MM.1S (cell line): ENCODE results near the gene MUC22.

Source experiments
- DNase-seq: peaks from one replicate; pipeline ENCODE4 v3.0.0-alpha.2; 2015
- H2AFZ ChIP-seq: fragments of 300-600 bp; sonication (generic); 2 replicates; pipeline ENCODE4 v1.6.0; 2016; ENCODE audit warnings: antibody characterized with exemption, low read length
- H3F3A ChIP-seq: fragments of 300-600 bp; sonication (generic); 2 replicates; pipeline ENCODE4 v1.6.1; 2016; ENCODE audit warnings: mild to moderate bottlenecking, antibody characterized with exemption, low read length, moderate library complexity, mixed read lengths; ENCODE audit not compliant: insufficient read depth
- H3K27ac ChIP-seq: fragments of 300-600 bp; sonication (generic); 2 replicates; pipeline ENCODE4 v1.5.1; 2016; ENCODE audit warnings: mild to moderate bottlenecking, low read length
- H3K27me3 ChIP-seq: fragments of 300-600 bp; sonication (generic); replicated peaks from 2 replicates; pipeline ENCODE4 v1.6.0; 2016; ENCODE audit warnings: low read length; ENCODE audit not compliant: insufficient read depth
- H3K36me3 ChIP-seq: fragments of 300-600 bp; sonication (generic); replicated peaks from 2 replicates; pipeline ENCODE4 v1.6.1; 2016; ENCODE audit warnings: mild to moderate bottlenecking, low read length, mixed read lengths; ENCODE audit not compliant: insufficient read depth
- H3K4me1 ChIP-seq: fragments of 300-600 bp; sonication (generic); 2 replicates; pipeline ENCODE4 v1.6.1; 2016; ENCODE audit warnings: low read length, mixed read lengths
- H3K4me2 ChIP-seq: fragments of 300-600 bp; sonication (generic); 2 replicates; pipeline ENCODE4 v1.6.0; 2016; ENCODE audit warnings: low read depth, low read length
- H3K4me3 ChIP-seq: fragments of 300-600 bp; sonication (generic); 2 replicates; pipeline ENCODE4 v1.5.1; 2016; ENCODE audit warnings: low read length, mixed read lengths
- H3K79me2 ChIP-seq: fragments of 300-600 bp; sonication (generic); 2 replicates; pipeline ENCODE4 v1.6.1; 2016; ENCODE audit warnings: mixed run types, low read length, mixed read lengths
- H3K9ac ChIP-seq: fragments of 300-600 bp; sonication (generic); 2 replicates; pipeline ENCODE4 v1.6.1; 2016; ENCODE audit warnings: low read length, mixed read lengths
- H3K9me2 ChIP-seq: fragments of 300-600 bp; sonication (generic); replicated peaks from 2 replicates; pipeline ENCODE4 v1.6.1; 2016; ENCODE audit warnings: mild to moderate bottlenecking, low read length, mixed read lengths; ENCODE audit not compliant: insufficient read depth
- H3K9me3 ChIP-seq: fragments of 300-600 bp; sonication (generic); replicated peaks from 2 replicates; pipeline ENCODE4 v1.6.1; 2016; ENCODE audit warnings: mild to moderate bottlenecking, low read length, mixed read lengths; ENCODE audit not compliant: insufficient read depth
- H4K20me1 ChIP-seq: fragments of 300-600 bp; sonication (generic); 2 replicates; pipeline ENCODE4 v1.6.1; 2016; ENCODE audit warnings: mild to moderate bottlenecking, low read length, moderate library complexity, mixed read lengths; ENCODE audit not compliant: insufficient read depth
- CTCF ChIP-seq: fragments of 300-600 bp; sonication (generic); IDR thresholded peaks from 2 replicates; pipeline ENCODE4 v1.5.1; 2016; ENCODE audit warnings: antibody characterized with exemption, low read length, mixed read lengths
- EZH2 ChIP-seq: fragments of 300-600 bp; sonication (generic); optimal IDR thresholded peaks from 2 replicates; pipeline ENCODE3; 2017; ENCODE audit warnings: low read depth, mild to moderate bottlenecking, antibody characterized with exemption, low read length, mixed read lengths
- EZH2phosphoT487 ChIP-seq: fragments of 300-600 bp; sonication (generic); IDR thresholded peaks from 2 replicates; pipeline ENCODE4 v1.6.1; 2018; ENCODE audit warnings: antibody characterized with exemption, low read length

Gene MUC22

GRCh38 chr6:30987304-30987703 is 23.0 kb upstream of the MUC22 start:
- Histone ChIP-seq H3K4me3 (no peak overlapping the region), H3K9me3 (no peaks in the 10 kb centered on the region), H2AFZ (no peak overlapping the region), H3K36me3 (no peaks in the 10 kb centered on the region), H3K79me2 (no peaks in the 10 kb centered on the region), H3K4me2 (no peak overlapping the region), H3K9me2 (no peaks in the 10 kb centered on the region), H3K27ac (no peak overlapping the region), H3K27me3 (peaks cover 12% of the 10 kb centered on the region), H3K9ac (no peak overlapping the region), H3K4me1 (peaks cover 11% of the 10 kb centered on the region; the same call in 1 of the 2 replicates), H4K20me1 (no peaks in the 10 kb centered on the region), H3F3A (no peaks in the 10 kb centered on the region)
- TF ChIP-seq EZH2phosphoT487 (no peak), CTCF (no peak), EZH2 (no peak)
- DNase-seq = no peak

GRCh38 chr6:30988209-30988825 is 22.0 kb upstream of the MUC22 start:
- peaks cover 2% of the 10 kb centered on the region; the same call in 1 of the 2 replicates for H3K27me3 ChIP-seq
- H3K27ac ChIP-seq = no peak overlapping the region
- H2AFZ ChIP-seq = no peak overlapping the region
- H3K4me3 ChIP-seq = no peak overlapping the region
- H3K4me2 ChIP-seq = no peak overlapping the region
- no peak for DNase-seq
- peaks cover 11% of the 10 kb centered on the region; the same call in 1 of the 2 replicates for H3K4me1 ChIP-seq
- no peaks in the 10 kb centered on the region for H3K36me3 ChIP-seq
- no peaks in the 10 kb centered on the region for H3F3A ChIP-seq
- no peaks in the 10 kb centered on the region for H3K9me3 ChIP-seq
- H3K9ac ChIP-seq = no peak overlapping the region
- TF ChIP-seq EZH2 (no peak), EZH2phosphoT487 (no peak), CTCF (no peak)
- H4K20me1 ChIP-seq = no peaks in the 10 kb centered on the region
- no peaks in the 10 kb centered on the region for H3K9me2 ChIP-seq
- no peaks in the 10 kb centered on the region for H3K79me2 ChIP-seq

GRCh38 chr6:30990422-30991086 is 19.7 kb upstream of the MUC22 start:
- H3K36me3 ChIP-seq = no peaks in the 10 kb centered on the region

More at GRCh38 chr6:30990422-30991086, 19.7 kb upstream of the MUC22 start:
- Histone ChIP-seq H3K27ac (peak overlapping the region; percentile 6; the same call in 1 of the 2 replicates), H3F3A (no peaks in the 10 kb centered on the region), H3K4me2 (peak overlapping the region; percentile 48), H3K79me2 (no peaks in the 10 kb centered on the region), H3K4me3 (peak overlapping the region; percentile 26; the same call in 1 of the 2 replicates), H3K9ac (no peak overlapping the region; the same call in 1 of the 2 replicates), H4K20me1 (no peaks in the 10 kb centered on the region), H3K27me3 (no peaks in the 10 kb centered on the region; the same call in 1 of the 2 replicates), H3K9me2 (no peaks in the 10 kb centered on the region), H3K9me3 (no peaks in the 10 kb centered on the region), H3K4me1 (peaks cover 11% of the 10 kb centered on the region; the same call in 1 of the 2 replicates), H2AFZ (peak overlapping the region; percentile 60)
- DNase-seq = peak; percentile 79
- TF ChIP-seq CTCF = no peak
- no peak for TF ChIP-seq EZH2
- TF ChIP-seq EZH2phosphoT487 = no peak
